Activated naive CD4-positive, alpha-beta T cell treated with anti-CD3 and anti-CD28 coated beads, Interleukin-2, amount 10 ng/mL, durations not matched to agents 7 days and 5 days (primary cell): ENCODE results near the gene ROM1.
"Not testable (repeated sequence)": the region's sequence is repeated elsewhere in the genome, so short reads cannot be mapped to it uniquely, and the experiment has no call there.

Experiments
- CTCF ChIA-PET: fragments of 350-600 bp; sonication (Branson Sonifier 250); formaldehyde crosslinking; loops from one replicate; lab custom pipeline; 2021; ENCODE audit warnings: antibody characterized with exemption; lab: Charles Lee
- DNase-seq: peaks from one replicate; pipeline ENCODE4 v3.0.0-alpha.2; 2020
- H3K27ac Mint-ChIP-seq: one replicate; pipeline ENCODE4 v1.8.0; 2021; ENCODE audit warnings: mild to moderate bottlenecking, moderate library complexity, mixed read lengths
- H3K27me3 Mint-ChIP-seq: one replicate; pipeline ENCODE4 v1.8.0; 2021; ENCODE audit warnings: mild to moderate bottlenecking, mixed read lengths
- H3K36me3 Mint-ChIP-seq: one replicate; pipeline ENCODE4 v1.8.0; 2021; ENCODE audit warnings: mixed read lengths
- H3K4me1 Mint-ChIP-seq: one replicate; pipeline ENCODE4 v1.8.0; 2021; ENCODE audit warnings: mixed read lengths
- H3K4me3 Mint-ChIP-seq: one replicate; pipeline ENCODE4 v1.8.0; 2021; ENCODE audit warnings: mild to moderate bottlenecking, moderate library complexity, mixed read lengths
- H3K9me3 Mint-ChIP-seq: one replicate; pipeline ENCODE4 v1.8.0; 2021; ENCODE audit warnings: mixed read lengths

The ROM1 gene

GRCh38 chr11:62622476-62623089 is 9.5 kb downstream of the ROM1 start:
- Mint-ChIP-seq H3K27ac (peak overlapping the region; percentile 97), H3K4me1 (peaks cover 30% of the 10 kb centered on the region), H3K27me3 (peaks cover 3% of the 10 kb centered on the region), H3K9me3 (no peaks in the 10 kb centered on the region), H3K4me3 (peak overlapping the region; percentile 80), H3K36me3 (peaks cover 44% of the 10 kb centered on the region)
- CTCF ChIA-PET: interaction anchor here (0.6 to 1.5 kb wide), 4 partner anchors 31 to 72 kb away, joined by 3 to 4 read pairs (median 3); partner anchors contain the start of genes C11orf98, CSKMT and TUT1
- no peak for DNase-seq

- no peak overlapping the region for H3K4me3 Mint-ChIP-seq
- H3K27ac Mint-ChIP-seq: peak overlapping the region; percentile 34
- H3K27me3 Mint-ChIP-seq: no peaks in the 10 kb centered on the region
- peaks cover 62% of the 10 kb centered on the region for H3K36me3 Mint-ChIP-seq
- H3K4me1 Mint-ChIP-seq: no peaks in the 10 kb centered on the region
- no peaks in the 10 kb centered on the region for H3K9me3 Mint-ChIP-seq
- peak; percentile 44 for DNase-seq
- CTCF ChIA-PET: interaction anchor here (1.5 kb wide), 1 partner anchor 35 kb away, joined by 8 read pairs; no protein-coding TSS in a partner anchor
These were observed 14.7 kb downstream of the ROM1 start for GRCh38 chr11:62627713-62628112.

GRCh38 chr11:62632492-62632891 is 19.4 kb downstream of the ROM1 start:
- Mint-ChIP-seq H3K9me3 (no peaks in the 10 kb centered on the region), H3K4me3 (no peak overlapping the region), H3K27ac (peak overlapping the region; percentile 15), H3K36me3 (peaks cover 70% of the 10 kb centered on the region), H3K4me1 (peaks cover 21% of the 10 kb centered on the region), H3K27me3 (no peaks in the 10 kb centered on the region)
- DNase-seq: no peak
- CTCF ChIA-PET: interaction anchor here (0.6 kb wide), 1 partner anchor 9 kb away, joined by 3 read pairs; no protein-coding TSS in a partner anchor

GRCh38 chr11:62644220-62644619 is 31.2 kb downstream of the ROM1 start:
- CTCF ChIA-PET: interaction anchor here (1.1 kb wide), 1 partner anchor 250 kb away, joined by 4 read pairs; no protein-coding TSS in a partner anchor
- Mint-ChIP-seq H3K27me3 (no peaks in the 10 kb centered on the region), H3K27ac (peak overlapping the region; percentile 62), H3K4me3 (peak overlapping the region; percentile 37), H3K36me3 (peaks cover 31% of the 10 kb centered on the region), H3K9me3 (no peaks in the 10 kb centered on the region), H3K4me1 (peaks cover 54% of the 10 kb centered on the region)
- no peak for DNase-seq

GRCh38 chr11:62645671-62645945 is 32.6 kb downstream of the ROM1 start:
- CTCF ChIA-PET: no interaction called here
- Mint-ChIP-seq H3K36me3 (peaks cover 32% of the 10 kb centered on the region), H3K4me3 (peak overlapping the region; percentile 97), H3K27me3 (no peaks in the 10 kb centered on the region), H3K27ac (peak overlapping the region; percentile 97), H3K4me1 (peaks cover 48% of the 10 kb centered on the region), H3K9me3 (no peaks in the 10 kb centered on the region)
- no peak for DNase-seq

GRCh38 chr11:62645946-62646824 is 33.1 kb downstream of the ROM1 start, which contains the start of gene GANAB:
TSS of gene GANAB (minus strand) at chr11:62646613. CDS start at chr11:62646599, 14 bp downstream.
- Mint-ChIP-seq H3K4me1 (peaks cover 46% of the 10 kb centered on the region), H3K4me3 (peak within 1 kb of the TSS; percentile 97), H3K36me3 (peaks cover 30% of the 10 kb centered on the region), H3K9me3 (no peaks in the 10 kb centered on the region), H3K27ac (peak within 1 kb of the TSS; percentile 97), H3K27me3 (no peaks in the 10 kb centered on the region)
- DNase-seq: peak; percentile 100
- CTCF ChIA-PET: interaction anchor here (1.2 to 1.3 kb wide), 2 partner anchors 19 to 53 kb away, joined by 3 to 4 read pairs; partner anchors contain the start of genes C11orf98 and CSKMT

- DNase-seq: no peak
- CTCF ChIA-PET: interaction anchor here (0.6 to 1.3 kb wide), 3 partner anchors 18 to 54 kb away, joined by 3 to 4 read pairs (median 3); partner anchors contain the start of genes C11orf98 and CSKMT
- H3K36me3 Mint-ChIP-seq: peaks cover 30% of the 10 kb centered on the region
These were observed 34.0 kb downstream of the ROM1 start for GRCh38 chr11:62646825-62647608.

GRCh38 chr11:62647609-62648005 is 34.5 kb downstream of the ROM1 start:
- CTCF ChIA-PET: no interaction called here
- H3K4me1 Mint-ChIP-seq: peaks cover 45% of the 10 kb centered on the region
- no peaks in the 10 kb centered on the region for H3K27me3 Mint-ChIP-seq
- H3K9me3 Mint-ChIP-seq: no peaks in the 10 kb centered on the region
- peaks cover 29% of the 10 kb centered on the region for H3K36me3 Mint-ChIP-seq
- DNase-seq: no peak
- H3K4me3 Mint-ChIP-seq: no peak overlapping the region
- H3K27ac Mint-ChIP-seq: peak overlapping the region; percentile 54

More at GRCh38 chr11:62646825-62647608, 34.0 kb downstream of the ROM1 start:
- peaks cover 42% of the 10 kb centered on the region for H3K4me1 Mint-ChIP-seq
- H3K27ac Mint-ChIP-seq: peak overlapping the region; percentile 97
- H3K27me3 Mint-ChIP-seq: no peaks in the 10 kb centered on the region
- no peaks in the 10 kb centered on the region for H3K9me3 Mint-ChIP-seq
- H3K4me3 Mint-ChIP-seq: peak overlapping the region; percentile 97

GRCh38 chr11:62648185-62648966 is 35.3 kb downstream of the ROM1 start:
- H3K27ac Mint-ChIP-seq: peak overlapping the region; percentile 54
- H3K27me3 Mint-ChIP-seq: peaks cover under 1% of the 10 kb centered on the region
- no peaks in the 10 kb centered on the region for H3K9me3 Mint-ChIP-seq
- no peak for DNase-seq
- peaks cover 43% of the 10 kb centered on the region for H3K4me1 Mint-ChIP-seq
- no peak overlapping the region for H3K4me3 Mint-ChIP-seq
- CTCF ChIA-PET: interaction anchor here (1.4 to 3.2 kb wide), 2 partner anchors 16 to 37 kb away, joined by 5 to 11 read pairs; partner anchors contain the start of genes C11orf98 and CSKMT
- H3K36me3 Mint-ChIP-seq: peaks cover 26% of the 10 kb centered on the region

GRCh38 chr11:62648967-62649364 is 35.9 kb downstream of the ROM1 start:
- H3K36me3 Mint-ChIP-seq: peaks cover 27% of the 10 kb centered on the region
- H3K4me3 Mint-ChIP-seq: no peak overlapping the region
- no peak for DNase-seq
- peaks cover 3% of the 10 kb centered on the region for H3K27me3 Mint-ChIP-seq
- CTCF ChIA-PET: interaction anchor here (1.1 to 3.2 kb wide), 3 partner anchors 8 to 37 kb away, joined by 4 to 11 read pairs (median 5); partner anchors contain the start of genes C11orf98 and CSKMT
- H3K4me1 Mint-ChIP-seq: peaks cover 47% of the 10 kb centered on the region
- no peaks in the 10 kb centered on the region for H3K9me3 Mint-ChIP-seq
- H3K27ac Mint-ChIP-seq: no peak overlapping the region

- Mint-ChIP-seq H3K27me3 (peaks cover 3% of the 10 kb centered on the region), H3K36me3 (peaks cover 23% of the 10 kb centered on the region), H3K4me3 (no peak overlapping the region), H3K9me3 (no peaks in the 10 kb centered on the region), H3K4me1 (peaks cover 47% of the 10 kb centered on the region), H3K27ac (no peak overlapping the region)
- DNase-seq: no peak
- CTCF ChIA-PET: interaction anchor here (1.1 to 3.2 kb wide), 3 partner anchors 9 to 38 kb away, joined by 4 to 11 read pairs (median 5); partner anchors contain the start of genes C11orf98 and CSKMT
These were observed 36.4 kb downstream of the ROM1 start for GRCh38 chr11:62649486-62649885.

GRCh38 chr11:62650283-62650682 is 37.2 kb downstream of the ROM1 start:
- not testable (repeated sequence) for H3K27me3 Mint-ChIP-seq, H3K9me3 Mint-ChIP-seq, H3K4me3 Mint-ChIP-seq, DNase-seq
- Mint-ChIP-seq H3K36me3 (peaks cover 20% of the 10 kb centered on the region), H3K27ac (peak overlapping the region; percentile 64), H3K4me1 (peaks cover 46% of the 10 kb centered on the region)
- CTCF ChIA-PET: interaction anchor here (1.5 to 3.2 kb wide), 2 partner anchors 14 to 58 kb away, joined by 6 to 11 read pairs; partner anchors contain the start of genes C11orf98, CSKMT and TUT1
